Measurements from ENCODE around the gene SNX33.
"Not testable (repeated sequence)": the region's sequence is repeated elsewhere in the genome, so short reads cannot be mapped to it uniquely, and the experiment has no call there.

The SNX33 gene, protein sequence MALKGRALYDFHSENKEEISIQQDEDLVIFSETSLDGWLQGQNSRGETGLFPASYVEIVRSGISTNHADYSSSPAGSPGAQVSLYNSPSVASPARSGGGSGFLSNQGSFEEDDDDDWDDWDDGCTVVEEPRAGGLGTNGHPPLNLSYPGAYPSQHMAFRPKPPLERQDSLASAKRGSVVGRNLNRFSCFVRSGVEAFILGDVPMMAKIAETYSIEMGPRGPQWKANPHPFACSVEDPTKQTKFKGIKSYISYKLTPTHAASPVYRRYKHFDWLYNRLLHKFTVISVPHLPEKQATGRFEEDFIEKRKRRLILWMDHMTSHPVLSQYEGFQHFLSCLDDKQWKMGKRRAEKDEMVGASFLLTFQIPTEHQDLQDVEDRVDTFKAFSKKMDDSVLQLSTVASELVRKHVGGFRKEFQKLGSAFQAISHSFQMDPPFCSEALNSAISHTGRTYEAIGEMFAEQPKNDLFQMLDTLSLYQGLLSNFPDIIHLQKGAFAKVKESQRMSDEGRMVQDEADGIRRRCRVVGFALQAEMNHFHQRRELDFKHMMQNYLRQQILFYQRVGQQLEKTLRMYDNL

DNA sequence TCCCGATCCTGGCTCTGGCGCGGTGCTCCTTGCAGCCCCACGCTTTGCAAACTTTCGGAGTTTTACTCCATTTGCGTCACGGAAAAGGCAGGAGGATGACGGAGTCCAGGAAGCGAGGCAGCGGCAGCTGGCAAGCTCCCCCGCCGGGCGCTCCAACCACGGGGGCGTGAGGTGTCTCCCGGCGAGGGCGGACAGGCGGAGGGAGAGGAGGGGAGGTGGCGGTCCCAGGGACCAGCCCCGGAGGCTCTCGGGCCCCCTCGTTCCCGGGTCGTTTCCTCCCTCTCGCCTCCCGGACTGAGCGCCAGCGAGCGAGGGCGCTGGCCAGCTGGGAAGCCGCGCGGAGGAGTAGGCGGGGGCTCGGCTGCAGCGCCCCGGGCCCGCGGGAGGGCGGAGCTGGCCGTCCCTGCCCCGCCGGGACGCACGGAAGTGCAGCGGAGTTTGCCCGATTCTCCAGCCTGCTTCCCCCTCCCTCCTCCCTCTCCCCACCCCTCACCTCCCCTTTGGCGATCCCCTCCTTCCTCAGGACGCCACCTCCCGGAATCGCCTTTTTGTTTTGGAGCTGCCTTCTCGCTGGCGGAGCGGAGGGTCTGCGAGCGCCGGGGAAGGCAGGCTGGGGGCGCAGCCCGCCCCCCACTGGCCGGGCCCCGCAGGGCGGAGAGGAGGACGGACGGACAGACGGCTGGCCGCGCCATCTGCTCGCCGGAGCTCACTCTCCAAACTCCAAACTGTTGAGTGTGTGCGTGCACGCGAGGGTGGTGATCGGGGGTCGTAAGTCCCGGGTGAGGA lies at the start of gene SNX33:
SNX33 (plus strand) TSS at position 543 of the 786 bp plus-strand sequence. CDS start 1,191 bp downstream, outside the sequence.
- DNase-seq, result peak; percentile 92

GRCh38 chr15:75598361-75598760 lies 49.4 kb upstream of the SNX33 start:
- DNase-seq, result no peak

- no peak for DNase-seq
These were observed 48.3 kb upstream of the SNX33 start for GRCh38 chr15:75599401-75599800.

GRCh38 chr15:75606026-75606425 lies 41.7 kb upstream of the SNX33 start:
- DNase-seq, result no peak

GRCh38 chr15:75606711-75607699 lies 40.7 kb upstream of the SNX33 start:
- DNase-seq, result no peak

DNA sequence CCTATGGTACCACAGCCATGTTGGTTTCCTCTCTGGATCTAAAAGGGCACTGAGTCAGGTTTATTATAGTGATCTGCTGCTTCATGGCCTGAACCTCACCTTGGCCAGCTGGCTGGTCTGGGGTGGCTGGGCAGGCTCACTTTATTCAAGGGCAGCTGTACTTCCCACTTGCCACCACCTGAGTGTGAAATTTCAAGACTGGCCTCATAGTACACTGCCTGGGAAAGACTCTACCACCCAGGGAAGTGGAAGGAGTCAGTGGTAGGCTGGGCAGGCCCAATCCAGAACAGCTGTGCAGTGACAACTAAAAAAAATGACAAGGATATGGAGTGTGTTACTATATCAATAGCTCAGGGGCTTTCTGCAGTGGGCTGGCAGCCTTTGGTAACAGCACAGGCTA lies 30.9 kb upstream of the SNX33 start:
- DNase-seq, result no peak

DNA sequence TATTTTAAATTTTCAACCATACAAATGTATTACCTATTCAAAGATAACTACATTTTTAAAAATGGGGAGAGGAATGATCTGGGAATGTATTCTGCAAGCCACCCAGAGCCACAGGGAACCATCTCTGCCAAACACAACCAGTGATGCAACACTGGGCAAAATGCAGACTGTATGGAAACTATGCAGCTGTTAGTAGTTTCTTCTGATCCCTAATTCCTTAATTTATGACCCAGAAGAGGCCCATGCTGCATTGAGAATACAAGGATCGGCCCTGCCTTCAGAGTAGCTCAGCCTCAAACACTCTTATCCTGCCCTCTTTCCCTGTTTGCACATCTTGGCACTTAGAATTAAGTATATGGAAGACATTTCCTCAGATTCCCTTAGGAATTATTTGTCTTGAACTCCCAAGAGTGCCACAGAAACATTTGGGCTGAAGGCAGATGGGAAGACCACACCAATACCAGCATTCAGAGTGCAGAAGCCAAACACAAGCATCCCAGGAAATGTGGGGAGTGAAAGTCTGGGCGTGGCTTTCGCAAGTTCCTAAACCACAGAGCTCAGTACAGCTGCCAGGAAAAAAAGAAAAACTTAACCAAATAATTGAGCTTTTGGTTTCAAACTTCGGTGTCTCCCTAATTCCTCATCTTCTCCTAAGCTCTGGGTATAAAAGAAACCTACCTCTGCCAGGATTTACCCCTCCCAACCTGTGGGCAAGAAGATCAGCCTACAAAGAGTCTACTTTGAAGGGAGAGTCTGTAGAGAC lies 27.5 kb upstream of the SNX33 start:
- DNase-seq, result peak; percentile 38

DNA sequence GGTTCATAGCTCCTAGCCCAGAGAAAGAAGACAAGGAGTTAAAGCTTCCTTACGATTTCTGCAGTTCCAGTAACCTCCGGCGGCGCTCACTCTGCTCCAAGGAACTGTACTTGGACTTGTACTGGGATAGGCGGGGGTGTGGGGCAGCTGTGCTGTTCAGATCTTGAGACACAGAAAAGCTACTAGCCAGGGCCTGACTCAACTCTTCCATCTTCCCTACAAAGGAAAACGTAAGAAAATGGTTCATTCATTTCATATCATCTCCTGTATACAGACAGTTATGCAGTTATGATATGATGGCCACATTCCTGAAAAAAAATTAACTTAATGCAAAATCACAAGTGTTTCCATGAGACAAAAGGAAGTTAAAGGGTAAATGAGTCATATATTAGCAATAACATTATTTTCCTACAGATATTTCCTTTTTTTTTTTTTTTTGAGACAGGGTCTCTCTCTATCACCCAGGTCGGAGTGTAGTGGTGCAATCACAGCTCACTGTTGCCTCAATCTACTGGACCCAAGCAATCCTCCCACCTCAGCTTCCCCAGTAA lies 26.8 kb upstream of the SNX33 start:
- DNase-seq, result no peak

DNA sequence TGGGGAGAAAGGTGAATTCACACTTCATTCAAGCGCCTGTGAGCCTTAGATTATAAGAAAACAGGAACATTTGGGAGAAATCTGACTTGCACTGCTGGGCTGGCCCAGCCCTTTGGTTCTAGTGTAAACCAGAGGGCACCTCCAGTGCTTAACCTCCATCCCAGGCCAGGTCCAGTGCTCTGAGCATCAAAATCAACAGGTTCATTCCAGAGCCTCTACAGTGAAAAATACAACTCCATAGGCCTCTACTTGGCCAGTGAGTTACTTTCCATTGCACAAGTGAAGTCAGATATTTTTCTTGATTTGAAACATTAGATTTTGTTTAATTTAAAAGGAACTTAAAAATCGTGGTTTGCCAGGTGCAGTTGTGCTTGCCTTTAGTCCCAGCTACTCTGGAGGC lies 25.2 kb upstream of the SNX33 start:
- no peak for DNase-seq

- peak; percentile 98 for DNase-seq
These were observed 22.0 kb upstream of the SNX33 start, which contains the start of gene SNUPN for GRCh38 chr15:75625542-75626347. SNUPN (minus strand) TSS chr15:75625725; CDS start chr15:75621051, 4,674 bp downstream.

DNA sequence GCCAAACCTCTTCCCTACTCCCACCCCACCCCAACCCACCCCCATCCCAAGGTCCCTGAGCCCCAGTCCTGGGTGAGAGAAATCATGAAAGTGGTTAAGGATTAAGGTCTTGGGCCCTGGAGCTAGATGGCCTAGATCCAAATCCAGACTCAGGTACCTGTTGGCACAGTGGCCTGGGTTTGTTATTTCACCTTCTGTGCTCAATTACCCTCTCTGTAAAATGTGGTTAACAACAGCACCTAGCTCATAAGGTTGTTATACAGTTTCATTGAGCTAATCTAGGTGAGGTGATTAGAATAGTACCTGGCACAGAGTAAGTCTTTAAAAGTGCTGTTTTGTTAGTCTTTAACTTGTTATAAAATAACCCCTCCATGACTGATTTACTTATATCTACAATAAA lies 15.8 kb upstream of the SNX33 start:
- no peak for DNase-seq

GRCh38 chr15:75633922-75634321 lies 13.8 kb upstream of the SNX33 start:
- not testable (repeated sequence) for DNase-seq

DNA sequence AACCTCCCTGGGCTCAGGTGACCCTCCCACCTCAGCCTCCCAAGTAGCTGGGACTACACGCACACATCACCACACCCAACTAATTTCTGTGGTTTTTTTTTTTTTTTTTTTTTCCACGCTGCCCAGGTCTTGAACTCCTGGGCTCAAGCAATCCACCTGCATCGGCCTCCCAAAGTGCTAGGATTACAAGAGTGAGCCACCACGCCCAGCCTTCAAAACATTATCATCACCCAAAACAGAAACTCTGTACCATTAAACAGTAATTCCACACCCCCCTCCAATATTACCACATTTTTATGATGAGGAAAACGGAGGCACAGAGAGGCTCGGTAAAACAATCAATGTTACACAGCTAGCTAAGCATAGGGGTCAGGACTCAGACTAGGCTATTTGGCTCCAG lies 11.7 kb upstream of the SNX33 start:
- DNase-seq, result no peak

GRCh38 chr15:75637245-75638009 lies 10.3 kb upstream of the SNX33 start:
- DNase-seq, result no peak

DNA sequence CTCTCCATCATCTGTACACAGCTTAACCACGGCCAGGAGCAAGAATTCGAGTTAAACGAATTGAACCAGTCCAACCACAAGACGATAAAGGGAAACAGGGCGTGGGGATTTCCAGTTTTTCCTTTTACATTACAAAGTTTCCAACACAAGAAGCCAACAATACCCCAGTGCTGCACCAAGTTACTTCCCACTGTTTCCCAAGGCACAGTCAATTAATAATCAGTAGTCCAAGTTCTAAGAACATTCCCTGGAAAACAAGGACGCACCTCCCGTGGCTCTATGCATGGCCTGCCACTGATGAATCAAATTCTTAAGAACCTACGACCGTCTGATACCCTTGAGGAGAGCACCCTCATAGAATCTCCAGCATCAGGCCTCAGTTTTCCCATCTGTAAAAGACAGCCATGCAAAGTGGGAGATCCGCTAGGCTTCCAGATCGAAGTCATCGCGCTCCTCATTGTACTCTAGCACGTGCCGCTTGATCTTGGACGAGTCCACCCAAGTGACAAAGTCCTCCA lies 8.5 kb upstream of the SNX33 start:
- no peak for DNase-seq

- DNase-seq, result peak; percentile 99
These were observed 7.8 kb upstream of the SNX33 start, which contains the start of gene IMP3 for GRCh38 chr15:75639709-75640482. IMP3 (minus strand) TSS chr15:75640224; CDS start chr15:75640168, 56 bp downstream.

- peak; percentile 78 for DNase-seq
These were observed 7.1 kb upstream of the SNX33 start for GRCh38 chr15:75640483-75641178.

- DNase-seq, result no peak
These were observed 6.6 kb upstream of the SNX33 start for GRCh38 chr15:75641179-75641503.

Data from eye (tissue), 1 donor.